ENCODE results near the gene RNASE11.
"Not testable (repeated sequence)": the region's sequence is repeated elsewhere in the genome, so short reads cannot be mapped to it uniquely, and the experiment has no call there.

RNASE11 gene

GRCh38 chr14:20587489-20588154 is at the start of gene RNASE11:
RNASE11 (minus strand) TSS chr14:20588001.
- no peak for DNase-seq

DNA sequence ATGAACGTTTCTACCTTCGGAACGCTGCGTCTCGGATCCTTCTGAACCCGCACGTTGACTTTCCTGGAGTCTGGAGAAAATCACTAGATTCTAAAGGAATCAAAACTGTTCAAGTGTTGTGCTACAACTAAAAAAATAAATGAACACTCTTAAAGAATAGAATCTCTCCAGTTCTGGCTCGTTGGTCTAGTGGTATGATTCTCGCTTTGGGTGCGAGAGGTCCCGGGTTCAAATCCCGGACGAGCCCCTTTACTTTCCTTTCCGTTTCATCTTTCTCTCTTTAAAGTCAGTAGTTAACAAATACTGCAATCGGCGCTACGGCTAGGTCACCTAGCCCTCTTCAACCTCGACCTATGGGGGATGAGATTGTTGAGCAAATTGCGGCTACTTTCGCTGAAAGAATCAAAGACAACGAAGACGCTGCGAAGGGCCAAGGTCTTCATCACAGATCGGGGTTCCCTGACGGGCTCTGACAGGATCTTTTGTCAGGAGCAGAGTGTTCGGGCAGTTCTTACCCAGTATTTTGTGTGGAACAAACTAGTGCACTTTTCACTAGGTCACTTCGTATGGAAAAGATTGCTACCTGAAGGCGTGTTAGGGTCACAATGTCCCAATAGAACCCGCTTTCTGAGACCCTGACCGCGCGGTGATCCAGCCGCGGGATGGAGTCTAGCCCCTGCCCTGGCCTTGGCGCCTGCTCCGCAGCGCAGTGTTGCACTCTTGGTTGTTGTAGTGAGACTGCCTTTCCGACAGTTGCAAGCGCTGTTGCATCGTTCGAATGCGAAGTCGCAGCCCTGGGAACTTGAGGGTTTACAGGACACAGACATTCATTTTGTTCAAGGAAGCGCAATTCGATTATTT is 45.3 kb upstream of the RNASE11 start:
- DNase-seq: peak in 9 of 14 donors; percentile 11 to 66 (median 38)

- DNase-seq: peak in 1 of 14 donors; percentile 57
Measured at GRCh38 chr14:20632448-20632830, 44.6 kb upstream of the RNASE11 start.

GRCh38 chr14:20631880-20632389 is 44.1 kb upstream of the RNASE11 start:
- DNase-seq: peak in 8 of 14 donors; percentile 9 to 60 (median 26)

- DNase-seq: peak in 5 of 14 donors; percentile 24 to 61 (median 35)
Measured at GRCh38 chr14:20631023-20631879, 43.5 kb upstream of the RNASE11 start.

DNA sequence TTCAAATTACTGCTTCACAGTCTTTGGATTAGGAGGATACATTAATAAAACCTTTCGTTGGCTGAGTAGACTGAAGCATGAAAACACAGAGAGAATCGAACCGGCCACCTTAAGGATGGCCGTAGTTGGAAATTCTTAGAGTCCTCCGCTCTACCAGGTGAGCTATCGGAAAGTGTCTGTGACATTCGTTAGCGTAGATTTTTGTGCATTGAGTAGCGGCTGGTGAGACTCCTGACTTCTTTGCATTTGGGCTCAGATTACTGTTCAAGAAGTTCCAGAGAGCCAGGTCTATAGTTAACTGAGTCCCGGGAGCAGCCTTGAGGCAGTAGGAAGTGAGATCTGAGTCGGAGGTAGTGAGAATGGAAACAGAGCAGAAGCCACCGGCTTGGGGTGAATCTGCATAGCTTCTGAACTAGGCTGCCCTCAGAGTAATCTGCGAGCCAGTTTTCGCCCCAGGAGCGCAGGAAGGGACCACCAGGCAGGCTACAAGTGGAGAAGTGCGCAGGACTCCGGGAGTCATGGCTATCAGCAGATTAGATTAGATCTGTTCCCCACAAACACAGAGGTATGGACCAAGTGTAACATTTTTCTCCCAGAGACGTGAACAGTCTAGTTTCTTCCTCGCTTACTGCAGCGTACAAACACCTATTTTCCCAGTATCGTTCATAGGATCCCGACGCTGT is 42.7 kb upstream of the RNASE11 start:
- peak in 3 of 14 donors; percentile 13 to 61 (median 36) for DNase-seq

GRCh38 chr14:20628063-20628854 is 40.5 kb upstream of the RNASE11 start:
- no peak for DNase-seq

- DNase-seq: no peak
Measured at GRCh38 chr14:20627346-20628027, 39.7 kb upstream of the RNASE11 start.

DNA sequence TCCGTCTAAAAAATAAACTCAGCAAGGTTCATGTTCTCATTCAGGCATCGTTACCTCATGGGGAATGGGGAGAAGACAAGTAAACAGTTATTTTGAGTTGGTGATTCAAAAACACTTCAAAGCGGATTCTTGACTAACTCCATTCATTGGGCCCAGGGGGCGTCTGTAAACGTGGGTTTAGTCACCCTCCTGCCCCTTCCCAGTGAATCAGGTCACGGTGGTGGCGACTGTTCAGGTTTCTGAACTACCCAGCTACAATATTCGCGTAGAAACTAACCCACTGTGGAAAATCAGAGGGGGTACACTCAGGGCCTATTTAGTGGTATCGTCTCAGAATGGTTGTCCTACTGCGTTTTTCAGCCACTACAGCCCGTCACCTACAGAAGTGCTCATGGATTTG is 38.5 kb upstream of the RNASE11 start:
- no peak for DNase-seq

GRCh38 chr14:20624495-20625070 is 36.8 kb upstream of the RNASE11 start:
- peak in 1 of 14 donors; percentile 9 for DNase-seq

- DNase-seq: no peak
Measured at GRCh38 chr14:20623798-20624197, 36.0 kb upstream of the RNASE11 start.

DNA sequence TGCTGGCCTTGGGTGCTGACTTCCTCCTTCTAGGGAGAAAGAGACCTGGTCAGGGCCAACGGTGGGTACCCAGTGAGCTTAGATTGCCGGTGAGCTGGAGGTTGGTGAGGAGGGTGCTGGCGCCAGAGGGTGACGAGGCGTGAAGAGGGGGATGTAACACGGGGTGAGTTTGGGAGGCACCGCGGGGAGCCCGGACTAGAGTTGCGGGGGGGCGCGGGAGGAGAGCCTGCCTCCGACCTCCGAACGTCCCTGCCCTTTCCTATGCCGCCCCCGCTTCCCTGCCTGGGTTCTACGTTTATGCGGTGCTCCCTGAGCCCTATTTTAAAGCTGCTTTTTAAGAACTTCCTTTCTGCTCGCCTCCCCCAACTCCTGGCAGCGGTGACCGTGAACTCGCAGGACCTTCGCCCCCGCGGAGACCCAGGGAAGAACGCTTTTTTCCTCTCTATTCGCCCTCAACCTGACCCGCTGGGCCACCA is 35.1 kb upstream of the RNASE11 start:
- no peak for DNase-seq

GRCh38 chr14:20620798-20621478 is 33.1 kb upstream of the RNASE11 start:
- DNase-seq: no peak

GRCh38 chr14:20619688-20620087 is 31.9 kb upstream of the RNASE11 start:
- DNase-seq: not testable (repeated sequence)

- DNase-seq: no peak
Measured at GRCh38 chr14:20618271-20618749, 30.5 kb upstream of the RNASE11 start.

DNA sequence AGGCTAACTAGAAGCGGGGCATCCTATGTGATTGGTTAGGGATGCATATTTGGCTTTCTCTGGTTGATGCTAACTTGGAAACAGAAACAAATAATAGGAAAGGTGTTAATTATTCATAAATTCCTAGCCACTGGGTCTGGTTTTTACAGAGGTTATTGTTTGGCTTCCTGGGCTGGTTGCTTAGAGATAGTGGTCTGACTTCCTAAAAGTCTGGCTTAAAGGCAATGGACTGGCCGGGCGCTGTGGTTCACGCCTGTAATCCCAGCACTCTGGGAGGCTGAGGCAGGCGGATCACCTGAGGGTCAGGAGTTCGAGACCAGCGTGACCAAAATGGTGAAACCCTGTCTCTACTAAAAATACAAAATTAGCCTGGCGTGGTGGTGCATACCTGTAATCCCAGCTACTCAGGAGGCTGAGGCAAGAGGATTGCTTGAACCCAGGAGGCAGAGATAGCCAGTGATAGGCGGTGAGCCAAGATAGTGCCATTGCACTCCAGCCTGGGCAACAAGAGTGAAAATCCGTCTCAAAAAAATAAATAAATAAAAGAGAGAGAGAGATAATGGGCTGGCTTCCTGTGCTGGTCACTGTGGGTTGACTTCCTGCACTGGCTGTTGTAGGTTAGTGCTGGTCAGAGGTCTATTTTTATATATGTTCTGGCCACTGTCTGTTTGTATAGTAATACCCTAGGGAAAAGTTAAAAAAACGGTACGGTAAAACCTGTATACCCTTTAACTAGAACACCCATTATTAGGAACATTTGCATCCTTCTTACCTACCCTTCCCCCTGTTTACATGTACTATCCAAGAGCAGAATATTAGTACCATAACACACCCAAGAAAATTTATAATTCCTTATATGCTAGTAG is 29.6 kb upstream of the RNASE11 start:
- no peak for DNase-seq

GRCh38 chr14:20615996-20616395 is 28.2 kb upstream of the RNASE11 start:
- DNase-seq: no peak
